Measurements from ENCODE around the gene BEND6.
"Not testable (repeated sequence)": the region's sequence is repeated elsewhere in the genome, so short reads cannot be mapped to it uniquely, and the experiment has no call there.

The BEND6 gene

GRCh38 chr6:57033228-57033627, 78.3 kb downstream of the BEND6 start:
- no peak for DNase-seq (ENCODE audit: low spot score)

- no peak for DNase-seq (ENCODE audit: low spot score)
Measured at GRCh38 chr6:57035549-57035948, 80.6 kb downstream of the BEND6 start.

GRCh38 chr6:57038906-57039305, 84.0 kb downstream of the BEND6 start:
- DNase-seq (ENCODE audit: low spot score): no peak

- no peak for DNase-seq (ENCODE audit: low spot score)
Measured at GRCh38 chr6:57040011-57040410, 85.1 kb downstream of the BEND6 start.

GRCh38 chr6:57044061-57044460, 89.2 kb downstream of the BEND6 start:
- not testable (repeated sequence) for DNase-seq (ENCODE audit: low spot score)

- DNase-seq (ENCODE audit: low spot score): no peak
Measured at GRCh38 chr6:57044568-57044967, 89.7 kb downstream of the BEND6 start.

- DNase-seq (ENCODE audit: low spot score): peak; percentile 67
Measured at GRCh38 chr6:57046332-57047256, 91.7 kb downstream of the BEND6 start, which contains the start of gene KIAA1586. TSS of gene KIAA1586 (plus strand) at chr6:57046693. CDS start at chr6:57046756, 63 bp downstream.

GRCh38 chr6:57047257-57047585, 92.3 kb downstream of the BEND6 start:
- DNase-seq (ENCODE audit: low spot score): not testable (repeated sequence)

GRCh38 chr6:57047859-57048258, 93.0 kb downstream of the BEND6 start:
- DNase-seq (ENCODE audit: low spot score): not testable (repeated sequence)

- DNase-seq (ENCODE audit: low spot score): no peak
Measured at GRCh38 chr6:57048577-57048976, 93.7 kb downstream of the BEND6 start.

GRCh38 chr6:57063847-57064246, 108.9 kb downstream of the BEND6 start:
- DNase-seq (ENCODE audit: low spot score): no peak

GRCh38 chr6:57064809-57065208, 109.9 kb downstream of the BEND6 start:
- DNase-seq (ENCODE audit: low spot score): no peak

- DNase-seq (ENCODE audit: low spot score): no peak
Measured at GRCh38 chr6:57068061-57068460, 113.2 kb downstream of the BEND6 start.

- DNase-seq (ENCODE audit: low spot score): no peak
Measured at GRCh38 chr6:57069228-57069627, 114.3 kb downstream of the BEND6 start.

GRCh38 chr6:57069920-57070331, 115.0 kb downstream of the BEND6 start:
- DNase-seq (ENCODE audit: low spot score): no peak

- no peak for DNase-seq (ENCODE audit: low spot score)
Measured at GRCh38 chr6:57072108-57072507, 117.2 kb downstream of the BEND6 start.

- no peak for DNase-seq (ENCODE audit: low spot score)
Measured at GRCh38 chr6:57074383-57074782, 119.5 kb downstream of the BEND6 start.

GRCh38 chr6:57075092-57075491, 120.2 kb downstream of the BEND6 start:
- no peak for DNase-seq (ENCODE audit: low spot score)
